Ishikawa (cell line): ENCODE data around the gene SGMS1.

Experiments used
- CEBPB ChIP-seq: IDR thresholded peaks from 2 replicates; pipeline ENCODE4 v1.6.1; 2012
- CREB1 ChIP-seq: IDR thresholded peaks from 2 replicates; pipeline ENCODE4 v1.6.1; 2012; ENCODE audit warnings: low read depth
- EGR1 ChIP-seq: IDR thresholded peaks from 2 replicates; pipeline ENCODE4 v1.6.1; 2012
- EP300 ChIP-seq: IDR thresholded peaks from 2 replicates; pipeline ENCODE4 v1.6.1; 2012; ENCODE audit warnings: borderline replicate concordance
- FOXM1 ChIP-seq: IDR thresholded peaks from 2 replicates; pipeline ENCODE4 v1.6.1; 2012; ENCODE audit warnings: low read depth, borderline replicate concordance
- RAD21 ChIP-seq: IDR thresholded peaks from 2 replicates; pipeline ENCODE4 v1.6.1; 2012; ENCODE audit warnings: low read depth
- TAF1 ChIP-seq: IDR thresholded peaks from 2 replicates; pipeline ENCODE4 v1.6.1; 2012; ENCODE audit warnings: low read depth, mild to moderate bottlenecking
- TCF12 ChIP-seq: IDR thresholded peaks from 2 replicates; pipeline ENCODE4 v1.6.1; 2012; ENCODE audit warnings: low read depth
- TEAD4 ChIP-seq: IDR thresholded peaks from 2 replicates; pipeline ENCODE4 v1.6.1; 2012
- YY1 ChIP-seq: IDR thresholded peaks from 2 replicates; pipeline ENCODE4 v1.6.1; 2012; ENCODE audit warnings: low read depth
- ZBTB7A ChIP-seq: IDR thresholded peaks from 2 replicates; pipeline ENCODE4 v1.6.1; 2012; ENCODE audit warnings: low read depth
- TF ChIP-seq, protein P1 (sequence below): IDR thresholded peaks from 2 replicates; pipeline ENCODE4 v1.6.1; 2012
- TF ChIP-seq, protein P2 (sequence below): IDR thresholded peaks from 2 replicates; pipeline ENCODE4 v1.6.1; 2012
- TF ChIP-seq, protein P3 (sequence below): IDR thresholded peaks from 2 replicates; pipeline ENCODE4 v1.6.1; 2012; ENCODE audit warnings: low read depth, mild to moderate bottlenecking

The SGMS1 gene

DNA sequence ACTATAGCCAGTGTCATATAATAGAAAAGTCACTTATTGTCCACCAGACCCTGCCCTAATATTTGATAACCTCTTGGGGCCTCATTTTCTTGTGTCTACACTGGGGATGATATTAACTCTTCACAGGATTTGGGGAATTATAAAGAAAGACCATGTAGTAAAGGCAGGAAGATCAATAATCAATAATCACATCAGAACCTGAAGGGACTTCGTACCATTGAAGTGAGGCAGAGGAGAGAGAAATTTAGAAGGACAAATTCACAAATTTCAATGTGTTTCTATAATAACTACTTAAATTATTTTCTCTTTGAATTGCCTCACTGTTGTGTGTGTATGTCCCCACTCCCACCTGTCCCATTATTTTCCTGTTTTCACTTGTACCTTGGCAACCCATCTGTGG, 10.7 kb upstream of the SGMS1 start:
- no peak for TF ChIP-seq TCF12
- no peak for TF ChIP-seq EP300
- TF ChIP-seq ZBTB7A: no peak
- TF ChIP-seq, protein P1, sequence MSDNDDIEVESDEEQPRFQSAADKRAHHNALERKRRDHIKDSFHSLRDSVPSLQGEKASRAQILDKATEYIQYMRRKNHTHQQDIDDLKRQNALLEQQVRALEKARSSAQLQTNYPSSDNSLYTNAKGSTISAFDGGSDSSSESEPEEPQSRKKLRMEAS: no peak
- no peak for TF ChIP-seq TEAD4
- TF ChIP-seq EGR1: no peak
- TF ChIP-seq, protein P2, sequence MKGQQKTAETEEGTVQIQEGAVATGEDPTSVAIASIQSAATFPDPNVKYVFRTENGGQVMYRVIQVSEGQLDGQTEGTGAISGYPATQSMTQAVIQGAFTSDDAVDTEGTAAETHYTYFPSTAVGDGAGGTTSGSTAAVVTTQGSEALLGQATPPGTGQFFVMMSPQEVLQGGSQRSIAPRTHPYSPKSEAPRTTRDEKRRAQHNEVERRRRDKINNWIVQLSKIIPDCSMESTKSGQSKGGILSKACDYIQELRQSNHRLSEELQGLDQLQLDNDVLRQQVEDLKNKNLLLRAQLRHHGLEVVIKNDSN: no peak

DNA sequence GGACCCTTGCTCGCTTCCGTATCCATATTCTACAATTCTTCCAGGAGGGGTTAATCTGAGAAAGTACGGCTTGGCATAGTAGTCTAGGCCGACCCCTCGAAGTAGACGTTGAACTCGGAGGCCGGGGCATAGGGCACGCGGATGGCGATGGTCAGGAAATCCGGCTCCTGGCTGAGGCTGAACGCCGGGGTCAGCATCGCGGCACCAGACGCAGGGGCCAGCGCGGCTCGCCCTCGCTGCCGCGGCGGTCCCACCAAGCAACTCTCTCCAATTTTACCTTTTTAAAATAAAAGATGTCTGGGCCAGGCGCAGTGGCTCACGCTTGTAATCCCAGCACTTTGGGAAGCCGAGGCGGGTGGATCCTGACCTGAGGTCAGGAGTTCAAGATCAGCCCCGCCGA, 7.3 kb upstream of the SGMS1 start:
- TF ChIP-seq TAF1 (no peak), CEBPB (no peak), EGR1 (no peak), TCF12 (no peak), RAD21 (no peak)
- TF ChIP-seq, protein P2: no peak

DNA sequence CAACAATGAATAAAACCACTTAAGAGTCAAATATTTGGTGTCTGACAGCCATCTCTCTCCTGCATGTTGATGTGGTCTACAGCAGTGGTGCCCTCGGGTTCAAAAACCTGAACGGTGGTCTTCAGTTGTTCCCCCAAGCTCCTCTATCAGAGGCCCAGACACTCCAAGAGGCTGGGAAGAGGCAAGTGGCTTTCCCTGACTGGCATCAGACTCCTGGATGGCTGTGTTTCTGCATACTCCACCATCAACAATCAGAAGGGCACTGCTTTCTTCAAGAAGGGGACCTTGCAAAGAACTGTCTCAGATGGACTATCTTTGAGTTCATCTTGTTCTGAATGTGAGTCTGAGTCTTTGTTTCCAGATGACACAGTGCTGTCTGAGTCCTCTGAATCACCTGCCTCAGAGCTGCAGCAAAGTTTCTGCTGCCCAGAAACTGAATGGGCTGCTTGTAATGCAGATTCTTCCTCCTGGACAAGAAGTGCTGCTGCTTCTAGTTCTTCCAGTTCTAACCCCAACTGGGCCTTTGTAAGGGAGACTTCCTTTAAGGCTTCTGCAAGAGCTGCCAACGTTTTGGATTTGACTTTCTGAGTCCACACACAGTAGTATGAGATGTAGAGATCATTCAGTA, 5.9 kb upstream of the SGMS1 start:
- no peak for TF ChIP-seq ZBTB7A
- TF ChIP-seq, protein P3, sequence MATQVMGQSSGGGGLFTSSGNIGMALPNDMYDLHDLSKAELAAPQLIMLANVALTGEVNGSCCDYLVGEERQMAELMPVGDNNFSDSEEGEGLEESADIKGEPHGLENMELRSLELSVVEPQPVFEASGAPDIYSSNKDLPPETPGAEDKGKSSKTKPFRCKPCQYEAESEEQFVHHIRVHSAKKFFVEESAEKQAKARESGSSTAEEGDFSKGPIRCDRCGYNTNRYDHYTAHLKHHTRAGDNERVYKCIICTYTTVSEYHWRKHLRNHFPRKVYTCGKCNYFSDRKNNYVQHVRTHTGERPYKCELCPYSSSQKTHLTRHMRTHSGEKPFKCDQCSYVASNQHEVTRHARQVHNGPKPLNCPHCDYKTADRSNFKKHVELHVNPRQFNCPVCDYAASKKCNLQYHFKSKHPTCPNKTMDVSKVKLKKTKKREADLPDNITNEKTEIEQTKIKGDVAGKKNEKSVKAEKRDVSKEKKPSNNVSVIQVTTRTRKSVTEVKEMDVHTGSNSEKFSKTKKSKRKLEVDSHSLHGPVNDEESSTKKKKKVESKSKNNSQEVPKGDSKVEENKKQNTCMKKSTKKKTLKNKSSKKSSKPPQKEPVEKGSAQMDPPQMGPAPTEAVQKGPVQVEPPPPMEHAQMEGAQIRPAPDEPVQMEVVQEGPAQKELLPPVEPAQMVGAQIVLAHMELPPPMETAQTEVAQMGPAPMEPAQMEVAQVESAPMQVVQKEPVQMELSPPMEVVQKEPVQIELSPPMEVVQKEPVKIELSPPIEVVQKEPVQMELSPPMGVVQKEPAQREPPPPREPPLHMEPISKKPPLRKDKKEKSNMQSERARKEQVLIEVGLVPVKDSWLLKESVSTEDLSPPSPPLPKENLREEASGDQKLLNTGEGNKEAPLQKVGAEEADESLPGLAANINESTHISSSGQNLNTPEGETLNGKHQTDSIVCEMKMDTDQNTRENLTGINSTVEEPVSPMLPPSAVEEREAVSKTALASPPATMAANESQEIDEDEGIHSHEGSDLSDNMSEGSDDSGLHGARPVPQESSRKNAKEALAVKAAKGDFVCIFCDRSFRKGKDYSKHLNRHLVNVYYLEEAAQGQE: no peak
- TF ChIP-seq TEAD4: no peak
- TF ChIP-seq CREB1: no peak
- TF ChIP-seq EP300: no peak
- TF ChIP-seq YY1: no peak
- no peak for TF ChIP-seq TAF1
- TF ChIP-seq, protein P1: no peak

DNA sequence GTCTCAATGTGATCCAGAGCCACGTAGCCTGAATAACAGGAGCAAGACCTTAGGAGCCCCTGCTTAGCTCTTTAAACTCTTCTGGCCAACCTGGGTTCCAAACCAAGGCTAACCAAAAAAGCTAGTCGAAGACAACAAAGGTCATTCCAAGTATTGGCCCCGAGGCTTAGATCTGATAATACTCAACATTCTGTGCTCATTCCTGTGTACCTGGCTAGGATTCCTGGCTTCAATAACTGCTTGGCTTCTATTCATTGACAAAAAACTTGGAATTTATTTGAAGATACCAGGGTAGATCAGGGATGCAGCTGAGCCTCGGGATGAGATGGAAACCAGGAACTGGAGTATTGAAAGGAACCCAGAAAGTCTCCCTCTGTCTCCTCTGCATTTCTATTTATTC, 4.1 kb upstream of the SGMS1 start:
- TF ChIP-seq EP300 (no peak), FOXM1 (no peak), EGR1 (no peak), ZBTB7A (no peak), CEBPB (no peak), TCF12 (no peak), RAD21 (no peak), CREB1 (no peak), YY1 (no peak), TEAD4 (no peak)
- TF ChIP-seq, protein P3: no peak
- TF ChIP-seq, protein P1: no peak
- TF ChIP-seq, protein P2: no peak

DNA sequence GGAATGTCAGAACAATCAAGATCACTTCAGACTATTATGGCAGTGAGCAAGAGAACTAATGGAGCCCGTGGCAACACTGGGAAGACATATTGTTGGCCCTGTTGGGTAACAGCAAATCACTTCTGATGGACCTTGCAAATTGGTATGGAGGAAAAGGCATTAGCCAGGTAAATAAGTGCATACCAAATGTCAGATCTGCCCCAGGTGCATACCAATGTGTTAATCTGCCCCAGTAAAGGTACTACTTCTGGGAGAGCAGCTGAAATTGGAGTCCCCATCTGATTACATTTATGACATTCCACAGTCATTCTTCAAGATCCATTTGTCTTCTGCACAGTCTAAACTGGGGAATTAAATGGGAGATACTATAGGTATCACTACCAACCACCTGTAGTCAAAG, 3.7 kb upstream of the SGMS1 start:
- TF ChIP-seq CEBPB (no peak), TAF1 (no peak), YY1 (no peak), FOXM1 (no peak), EP300 (no peak), ZBTB7A (no peak), TCF12 (no peak)
- TF ChIP-seq, protein P3: no peak
- TF ChIP-seq, protein P2: no peak
